ENCODE results near the gene GTF2B. TPM values are rescaled to one million over a fixed set of nuclear protein-coding genes. Genes with fewer than 3 reads are reported as not detected.
"Not testable (repeated sequence)": the region's sequence is repeated elsewhere in the genome, so short reads cannot be mapped to it uniquely, and the experiment has no call there.

The GTF2B gene
- polyA plus RNA-seq, 1 donor, result 34.2 TPM

- WGBS (ENCODE audit: insufficient coverage, low lambda C conversion rate), result 100% methylated on average over 1 of the region's 3 CpGs
- Histone ChIP-seq H3K36me3 (ENCODE audit: control insufficient read depth, insufficient read depth, low read length) (peaks cover 16% of the 10 kb centered on the region), H3K27me3 (ENCODE audit: control insufficient read depth, insufficient read depth, low read length) (no peaks in the 10 kb centered on the region), H3K27ac (ENCODE audit: low read length) (no peak overlapping the region), H3K9me3 (ENCODE audit: control insufficient read depth, low read depth, low read length) (peaks cover 30% of the 10 kb centered on the region), H3K4me1 (ENCODE audit: control insufficient read depth, insufficient read depth, low read length) (no peaks in the 10 kb centered on the region), H3K4me3 (ENCODE audit: low read length) (no peak overlapping the region)
- no peak for DNase-seq
These were observed 26.1 kb upstream of the GTF2B start for GRCh38 chr1:88917321-88918025.

GRCh38 chr1:88916883-88917282 is 25.5 kb upstream of the GTF2B start:
- Histone ChIP-seq H3K9me3 (ENCODE audit: control insufficient read depth, low read depth, low read length) (peaks cover 30% of the 10 kb centered on the region), H3K4me1 (ENCODE audit: control insufficient read depth, insufficient read depth, low read length) (no peaks in the 10 kb centered on the region), H3K27ac (ENCODE audit: low read length) (no peak overlapping the region), H3K27me3 (ENCODE audit: control insufficient read depth, insufficient read depth, low read length) (no peaks in the 10 kb centered on the region), H3K36me3 (ENCODE audit: control insufficient read depth, insufficient read depth, low read length) (peaks cover 14% of the 10 kb centered on the region), H3K4me3 (ENCODE audit: low read length) (no peak overlapping the region)
- WGBS (ENCODE audit: insufficient coverage, low lambda C conversion rate), result no CpG with 5 or more reads among the region's 1 CpG
- DNase-seq, result no peak

DNA sequence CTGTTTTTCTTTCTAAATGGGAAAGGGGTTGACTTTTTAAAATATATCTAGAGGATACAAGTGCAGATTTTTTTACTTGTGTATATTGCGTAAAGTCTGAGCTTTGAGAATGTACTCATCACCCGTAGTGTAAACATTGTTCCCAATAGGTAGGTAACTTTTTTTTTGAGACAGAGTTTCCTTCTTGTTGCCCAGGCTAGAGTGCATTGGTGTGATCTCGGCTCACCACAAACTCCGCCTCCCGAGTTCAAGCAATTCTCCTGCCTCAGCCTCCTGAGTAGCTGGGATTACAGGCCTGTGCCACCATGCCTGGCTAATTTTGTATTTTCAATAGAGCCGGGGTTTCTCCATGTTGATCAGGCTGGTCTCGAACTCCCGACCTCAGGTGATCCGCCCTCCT is 20.4 kb upstream of the GTF2B start:
- H3K27me3 ChIP-seq (ENCODE audit: control insufficient read depth, insufficient read depth, low read length); H3K4me3 ChIP-seq (ENCODE audit: low read length); H3K27ac ChIP-seq (ENCODE audit: low read length); H3K36me3 ChIP-seq (ENCODE audit: control insufficient read depth, insufficient read depth, low read length); H3K4me1 ChIP-seq (ENCODE audit: control insufficient read depth, insufficient read depth, low read length); DNase-seq: not testable (repeated sequence)
- WGBS (ENCODE audit: insufficient coverage, low lambda C conversion rate), result 90% methylated on average over 2 of the region's 9 CpGs
- H3K9me3 ChIP-seq (ENCODE audit: control insufficient read depth, low read depth, low read length), result peaks cover 16% of the 10 kb centered on the region

DNA sequence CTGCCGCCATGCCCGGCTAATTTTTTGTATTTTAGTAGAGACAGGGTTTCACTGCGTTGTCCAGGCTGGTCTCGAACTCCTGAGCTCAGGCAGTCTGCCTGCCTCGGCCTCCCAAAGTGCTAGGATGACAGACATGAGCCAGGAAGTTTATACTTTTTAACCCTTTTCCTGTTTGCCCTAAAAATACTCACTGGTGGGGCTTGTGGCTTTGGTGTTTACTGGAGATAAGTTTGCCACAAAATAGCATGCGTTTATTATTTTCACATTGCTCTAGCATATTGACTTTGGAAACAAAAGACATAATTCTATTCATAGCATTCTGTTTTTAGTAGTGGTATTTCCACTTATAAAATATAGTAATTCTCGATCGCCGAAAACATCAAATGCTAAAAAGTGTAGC is 19.8 kb upstream of the GTF2B start:
- Histone ChIP-seq H3K36me3 (ENCODE audit: control insufficient read depth, insufficient read depth, low read length) (no peaks in the 10 kb centered on the region), H3K27me3 (ENCODE audit: control insufficient read depth, insufficient read depth, low read length) (no peaks in the 10 kb centered on the region), H3K9me3 (ENCODE audit: control insufficient read depth, low read depth, low read length) (peaks cover 10% of the 10 kb centered on the region), H3K27ac (ENCODE audit: low read length) (no peak overlapping the region), H3K4me3 (ENCODE audit: low read length) (no peak overlapping the region), H3K4me1 (ENCODE audit: control insufficient read depth, insufficient read depth, low read length) (no peaks in the 10 kb centered on the region)
- 100% methylated on average over 3 of the region's 9 CpGs for WGBS (ENCODE audit: insufficient coverage, low lambda C conversion rate)
- DNase-seq, result no peak

DNA sequence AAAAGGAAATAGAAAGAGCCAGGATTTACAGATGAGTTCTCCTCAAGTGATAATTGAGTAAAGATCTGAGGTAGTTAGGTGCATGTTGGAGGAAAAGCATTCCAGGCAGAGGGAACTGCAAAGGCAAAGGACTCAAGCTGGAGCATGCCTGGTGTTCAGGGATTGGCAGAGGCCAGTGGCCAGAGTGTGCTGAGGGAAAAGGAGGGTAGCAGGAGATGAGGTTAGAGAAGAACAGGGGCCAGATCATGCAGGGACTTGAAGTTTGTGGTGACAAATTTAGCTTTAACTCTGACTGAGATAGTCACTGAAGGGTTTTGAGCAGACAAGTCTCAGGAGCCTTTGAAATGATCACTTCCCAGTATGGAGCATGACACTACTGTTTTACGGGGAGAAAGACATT is 19.0 kb upstream of the GTF2B start:
- H3K4me1 ChIP-seq (ENCODE audit: control insufficient read depth, insufficient read depth, low read length), result no peaks in the 10 kb centered on the region
- no CpG with 5 or more reads among the region's 1 CpG for WGBS (ENCODE audit: insufficient coverage, low lambda C conversion rate)
- H3K9me3 ChIP-seq (ENCODE audit: control insufficient read depth, low read depth, low read length), result peaks cover 7% of the 10 kb centered on the region
- DNase-seq, result no peak
- H3K36me3 ChIP-seq (ENCODE audit: control insufficient read depth, insufficient read depth, low read length), result no peaks in the 10 kb centered on the region
- H3K27me3 ChIP-seq (ENCODE audit: control insufficient read depth, insufficient read depth, low read length), result no peaks in the 10 kb centered on the region
- H3K4me3 ChIP-seq (ENCODE audit: low read length), result no peak overlapping the region
- H3K27ac ChIP-seq (ENCODE audit: low read length), result no peak overlapping the region

DNA sequence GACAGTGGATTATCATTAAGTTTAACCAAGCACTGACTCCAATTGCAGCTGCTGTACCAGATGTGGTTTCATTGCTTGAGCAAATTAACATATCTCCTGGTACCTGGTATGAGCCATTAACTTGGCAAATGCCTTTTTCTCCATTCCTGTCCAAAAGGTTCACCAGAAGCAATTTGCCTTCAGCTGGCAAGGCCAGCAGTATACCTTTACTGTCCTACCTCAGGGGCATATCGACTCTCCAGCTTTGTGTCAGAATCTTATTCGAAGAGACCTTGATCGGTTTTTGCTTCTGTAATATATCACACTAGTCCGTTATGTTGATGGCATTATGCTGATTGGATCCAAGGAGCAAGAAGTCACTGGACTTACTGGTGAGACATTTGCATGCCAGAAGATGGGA is 9.5 kb upstream of the GTF2B start:
- DNase-seq, result no peak
- 100% methylated on average over 3 of the region's 4 CpGs for WGBS (ENCODE audit: insufficient coverage, low lambda C conversion rate)
- H3K4me3 ChIP-seq (ENCODE audit: low read length), result no peak overlapping the region

DNA sequence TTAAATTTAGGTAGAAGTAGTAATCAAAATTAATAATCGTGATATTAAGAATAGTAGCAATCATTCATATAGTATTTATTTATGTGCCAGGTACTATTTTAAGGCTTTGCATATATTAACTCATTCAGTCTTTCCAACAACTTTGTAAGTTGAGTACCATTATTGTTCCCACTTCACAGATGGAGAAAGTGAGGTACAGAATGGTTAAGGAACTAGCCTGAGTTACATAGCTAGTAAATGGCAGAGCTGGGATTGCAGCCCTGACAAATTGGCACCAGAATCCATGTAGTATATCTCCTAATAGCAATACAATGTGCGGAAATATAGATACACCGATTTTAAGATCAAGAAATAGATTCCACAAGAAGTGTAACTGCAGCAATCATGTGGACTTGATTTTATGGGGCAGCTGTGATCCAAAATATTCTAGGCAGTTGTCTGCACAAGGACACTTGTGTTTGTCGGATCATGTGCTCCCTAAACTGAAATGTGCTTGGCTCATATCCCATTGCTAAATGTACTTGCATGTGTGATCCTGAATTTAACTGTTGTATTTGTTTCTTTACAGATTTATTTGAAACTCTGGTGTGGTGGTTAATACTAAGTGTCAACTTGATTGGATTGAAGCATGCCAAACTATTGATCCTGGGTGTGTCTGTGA is 5.8 kb upstream of the GTF2B start:
- no peaks in the 10 kb centered on the region for H3K9me3 ChIP-seq (ENCODE audit: control insufficient read depth, low read depth, low read length)
- H3K27me3 ChIP-seq (ENCODE audit: control insufficient read depth, insufficient read depth, low read length), result no peaks in the 10 kb centered on the region
- DNase-seq, result no peak
- H3K27ac ChIP-seq (ENCODE audit: low read length), result no peak overlapping the region
- no peaks in the 10 kb centered on the region for H3K36me3 ChIP-seq (ENCODE audit: control insufficient read depth, insufficient read depth, low read length)
- 92% methylated on average over 2 of the region's 4 CpGs for WGBS (ENCODE audit: insufficient coverage, low lambda C conversion rate)
- no peaks in the 10 kb centered on the region for H3K4me1 ChIP-seq (ENCODE audit: control insufficient read depth, insufficient read depth, low read length)
- no peak overlapping the region for H3K4me3 ChIP-seq (ENCODE audit: low read length)

More for the DNA sequence above, 9.5 kb upstream of the GTF2B start:
- no peaks in the 10 kb centered on the region for H3K36me3 ChIP-seq (ENCODE audit: control insufficient read depth, insufficient read depth, low read length)
- H3K4me1 ChIP-seq (ENCODE audit: control insufficient read depth, insufficient read depth, low read length), result no peaks in the 10 kb centered on the region
- H3K27me3 ChIP-seq (ENCODE audit: control insufficient read depth, insufficient read depth, low read length), result no peaks in the 10 kb centered on the region
- H3K9me3 ChIP-seq (ENCODE audit: control insufficient read depth, low read depth, low read length), result no peaks in the 10 kb centered on the region
- no peak overlapping the region for H3K27ac ChIP-seq (ENCODE audit: low read length)

DNA sequence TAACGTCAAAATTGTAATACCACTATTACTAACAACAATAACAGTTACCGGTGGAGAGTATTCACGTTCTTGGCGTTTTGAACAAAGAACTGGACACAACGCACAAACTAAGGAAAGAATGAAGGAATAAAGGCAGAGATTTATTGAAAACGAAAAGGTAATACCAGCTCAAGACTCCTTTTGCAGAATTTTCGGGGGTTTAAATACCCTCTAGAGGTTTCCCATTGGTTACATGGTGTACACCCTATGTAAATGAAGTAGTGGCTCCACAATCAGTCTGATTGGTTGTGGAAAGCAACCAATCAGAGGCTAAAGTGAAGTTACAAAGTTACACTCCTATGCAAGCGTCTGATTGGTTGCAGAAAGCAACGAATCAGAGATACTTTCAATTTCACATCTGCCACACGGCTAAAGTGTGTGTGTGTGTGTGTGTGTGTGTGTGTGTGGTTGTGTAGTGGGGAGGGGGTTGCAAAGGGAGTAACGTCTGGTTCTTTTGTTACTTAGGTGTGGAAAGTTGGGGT is 1.1 kb upstream of the GTF2B start:
- WGBS (ENCODE audit: insufficient coverage, low lambda C conversion rate), result 94% methylated on average over 5 of the region's 11 CpGs
- Histone ChIP-seq H3K27me3 (ENCODE audit: control insufficient read depth, insufficient read depth, low read length) (no peaks in the 10 kb centered on the region), H3K4me3 (ENCODE audit: low read length) (peak overlapping the region; percentile 87), H3K36me3 (ENCODE audit: control insufficient read depth, insufficient read depth, low read length) (no peaks in the 10 kb centered on the region), H3K9me3 (ENCODE audit: control insufficient read depth, low read depth, low read length) (no peaks in the 10 kb centered on the region), H3K27ac (ENCODE audit: low read length) (no peak overlapping the region), H3K4me1 (ENCODE audit: control insufficient read depth, insufficient read depth, low read length) (peaks cover 14% of the 10 kb centered on the region)
- peak in 1 of 2 donors; percentile 28 for DNase-seq

- Histone ChIP-seq H3K27ac (ENCODE audit: low read length) (peak overlapping the region; percentile 95), H3K4me3 (ENCODE audit: low read length) (peak overlapping the region; percentile 87), H3K36me3 (ENCODE audit: control insufficient read depth, insufficient read depth, low read length) (peaks cover 3% of the 10 kb centered on the region), H3K9me3 (ENCODE audit: control insufficient read depth, low read depth, low read length) (no peaks in the 10 kb centered on the region), H3K4me1 (ENCODE audit: control insufficient read depth, insufficient read depth, low read length) (peaks cover 14% of the 10 kb centered on the region), H3K27me3 (ENCODE audit: control insufficient read depth, insufficient read depth, low read length) (no peaks in the 10 kb centered on the region)
- DNase-seq, result peak; percentile 19 to 62
- 8% methylated on average over 5 of the region's 10 CpGs for WGBS (ENCODE audit: insufficient coverage, low lambda C conversion rate)
These were observed 579 bp upstream of the GTF2B start for GRCh38 chr1:88891951-88892340.

DNA sequence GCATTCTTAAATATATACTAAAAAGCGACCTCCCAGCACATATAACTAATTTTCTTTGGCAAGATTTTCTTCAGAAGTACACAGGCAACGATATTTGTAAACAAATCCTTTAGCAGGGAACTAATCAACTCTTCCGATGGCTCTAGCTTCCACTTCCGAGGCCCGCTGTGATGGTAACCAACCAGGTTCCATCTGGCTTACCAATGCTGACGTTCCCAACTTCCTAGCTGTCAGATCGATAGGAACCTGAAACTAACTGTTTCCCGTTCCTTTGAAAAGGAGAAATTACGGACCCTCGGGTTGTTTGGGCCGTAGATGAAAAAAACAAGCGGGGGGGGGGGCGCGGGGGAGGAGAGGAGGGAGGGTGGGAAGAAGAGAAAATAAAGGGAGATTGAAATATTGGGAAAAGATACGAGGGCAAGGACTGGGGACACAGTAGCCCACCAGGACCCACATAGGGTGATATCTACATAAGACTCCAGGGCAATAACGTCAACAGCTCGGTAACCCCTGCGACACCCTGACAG is 513 bp downstream of the GTF2B start:
- Histone ChIP-seq H3K9me3 (ENCODE audit: control insufficient read depth, low read depth, low read length) (no peaks in the 10 kb centered on the region), H3K4me1 (ENCODE audit: control insufficient read depth, insufficient read depth, low read length) (peaks cover 14% of the 10 kb centered on the region), H3K27me3 (ENCODE audit: control insufficient read depth, insufficient read depth, low read length) (no peaks in the 10 kb centered on the region), H3K27ac (ENCODE audit: low read length) (peak overlapping the region; percentile 95), H3K4me3 (ENCODE audit: low read length) (peak overlapping the region; percentile 87), H3K36me3 (ENCODE audit: control insufficient read depth, insufficient read depth, low read length) (peaks cover 6% of the 10 kb centered on the region)
- WGBS (ENCODE audit: insufficient coverage, low lambda C conversion rate), result no CpG with 5 or more reads among the region's 18 CpGs
- DNase-seq, result peak in 1 of 2 donors; percentile 51
